Common myeloid progenitor, CD34-positive (primary cell): ENCODE results near the gene EDNRA.
A peak's percentile ranks its signal among the peaks of the same experiment; 100 is the strongest.

Source experiments
- CTCF ChIA-PET: fragments of 350-600 bp; sonication (Branson Sonifier 250); formaldehyde crosslinking; loops from one replicate; lab custom pipeline; 2021; ENCODE audit warnings: antibody characterized with exemption; lab: Charles Lee
- POLR2A ChIA-PET: fragments of 350-600 bp; sonication (Branson Sonifier 250); formaldehyde crosslinking; loops from one replicate; lab custom pipeline; 2021; ENCODE audit warnings: antibody characterized with exemption; lab: Charles Lee
- DNase-seq, 3 donors: peaks; one replicate each; pipeline versions ENCODE4 v3.0.0 to v3.0.0-alpha.2; 2013
- H3K27ac ChIP-seq, 2 experiments: 1 replicate in 1 of 2; 2 replicates in 1 of 2; pipeline ENCODE4 v1.7.0; 2013; ENCODE audit warnings: inconsistent platforms in 2 of 2, low read length in 2 of 2, mild to moderate bottlenecking in 2 of 2, low read depth in 1 of 2, moderate library complexity in 1 of 2; ENCODE audit not compliant: severe bottlenecking in 2 of 2, insufficient read depth in 1 of 2, poor library complexity in 1 of 2
- H3K27me3 ChIP-seq, 5 experiments: replicated peaks in 2 of 5; 1 replicate in 3 of 5; 2 replicates in 2 of 5; pipeline versions ENCODE4 v1.6.1 to v1.7.0; 2013; ENCODE audit warnings: low read length in 4 of 5, mild to moderate bottlenecking in 2 of 5, moderate library complexity in 2 of 5, inconsistent platforms in 1 of 5; ENCODE audit not compliant: insufficient read depth in 5 of 5, control insufficient read depth in 4 of 5
- H3K36me3 ChIP-seq, 4 experiments: 1 replicate in 2 of 4; 2 replicates in 2 of 4; pipeline versions ENCODE4 v1.6.1 to v1.7.0; 2013; ENCODE audit warnings: low read length in 3 of 4, control low read depth in 1 of 4, mild to moderate bottlenecking in 1 of 4; ENCODE audit not compliant: control insufficient read depth in 4 of 4, insufficient read depth in 4 of 4
- H3K4me1 ChIP-seq, 4 experiments: 1 replicate in 3 of 4; 2 replicates in 1 of 4; pipeline versions ENCODE4 v1.6.1 to v1.7.1; 2013; ENCODE audit warnings: low read length in 3 of 4, mild to moderate bottlenecking in 3 of 4, control low read depth in 1 of 4, inconsistent platforms in 1 of 4, moderate library complexity in 1 of 4; ENCODE audit not compliant: control insufficient read depth in 4 of 4, insufficient read depth in 4 of 4; ENCODE audit errors: control extremely low read depth in 1 of 4
- H3K4me3 ChIP-seq, 7 experiments: 1 replicate in 4 of 7; 2 replicates in 3 of 7; pipeline versions ENCODE4 v1.5.1 to v1.7.0; 2013; ENCODE audit warnings: mild to moderate bottlenecking in 7 of 7, low read length in 6 of 7, moderate library complexity in 6 of 7, inconsistent platforms in 2 of 7, low read depth in 2 of 7, control low read depth in 1 of 7; ENCODE audit not compliant: insufficient read depth in 4 of 7, control insufficient read depth in 1 of 7; ENCODE audit errors: extremely low read depth in 1 of 7
- H3K9me3 ChIP-seq, 5 experiments: 1 replicate in 4 of 5; 2 replicates in 1 of 5; pipeline versions ENCODE4 v1.6.1 to v1.7.1; 2013; ENCODE audit warnings: low read length in 4 of 5, mild to moderate bottlenecking in 2 of 5, inconsistent platforms in 1 of 5, low read depth in 1 of 5, moderate library complexity in 1 of 5; ENCODE audit not compliant: control insufficient read depth in 4 of 5, insufficient read depth in 2 of 5; ENCODE audit errors: control extremely low read depth in 1 of 5
- WGBS: methylation state at CpG from one replicate; pipeline ENCODE4 v1.1.5; 2013; ENCODE audit not compliant: insufficient coverage; 5-methylcytosine and 5-hydroxymethylcytosine counted together

EDNRA gene

GRCh38 chr4:147590249-147590920 lies 109.5 kb downstream of the EDNRA start:
- H3K9me3 ChIP-seq = no peaks in the 10 kb centered on the region
- H3K27ac ChIP-seq = no peak overlapping the region
- H3K4me1 ChIP-seq = no peaks in the 10 kb centered on the region
- H3K36me3 ChIP-seq = no peaks in the 10 kb centered on the region
- ChIA-PET CTCF (interaction anchor here (1.0 to 2.8 kb wide), 6 partner anchors 10 to 434 kb away, joined by 3 to 14 read pairs (median 8); no protein-coding TSS in a partner anchor), POLR2A (interaction anchor here (0.6 to 0.7 kb wide), 2 partner anchors 31 to 94 kb away, joined by 3 read pairs; partner anchors contain the start of gene PRMT9)
- peaks cover 0 to 2% (median 0%) of the 10 kb centered on the region in 5 experiments for H3K27me3 ChIP-seq
- DNase-seq = peak; percentile 40 to 67 (median 66)
- no peak overlapping the region for H3K4me3 ChIP-seq
- 78% methylated on average over 5 of the region's 12 CpGs for WGBS

- ChIA-PET POLR2A (no interaction called here), CTCF (interaction anchor here (1.2 to 2.8 kb wide), 2 partner anchors 276 to 435 kb away, joined by 3 to 14 read pairs; no protein-coding TSS in a partner anchor)
- Histone ChIP-seq H3K27me3 (peaks cover 0 to 2% (median 0%) of the 10 kb centered on the region in 5 experiments), H3K9me3 (no peaks in the 10 kb centered on the region), H3K4me1 (no peaks in the 10 kb centered on the region), H3K36me3 (no peaks in the 10 kb centered on the region), H3K27ac (no peak overlapping the region), H3K4me3 (no peak overlapping the region)
- DNase-seq = no peak
Measured at GRCh38 chr4:147591106-147591505, 110.2 kb downstream of the EDNRA start.

DNA sequence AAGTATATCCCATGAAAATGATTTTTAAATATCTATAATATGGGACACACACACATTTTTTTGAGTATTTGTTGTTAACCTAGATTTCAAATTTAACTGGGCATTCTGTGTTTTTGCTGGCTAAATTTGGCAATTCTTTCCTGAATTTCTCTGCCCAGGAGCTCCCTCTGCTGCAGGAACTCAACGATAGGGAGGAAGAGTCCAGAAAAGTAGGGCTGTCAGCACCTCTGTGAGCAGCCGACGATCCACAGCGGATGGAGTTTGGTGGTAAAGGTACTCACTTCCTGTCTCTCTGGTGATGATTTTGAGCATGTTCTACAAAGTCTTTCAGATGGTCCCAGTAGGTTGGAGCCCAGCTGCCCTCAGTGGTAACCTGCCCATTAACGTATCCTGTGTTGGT lies 113.2 kb downstream of the EDNRA start:
- Histone ChIP-seq H3K36me3 (no peaks in the 10 kb centered on the region), H3K4me1 (no peaks in the 10 kb centered on the region), H3K4me3 (no peak overlapping the region), H3K27me3 (no peaks in the 10 kb centered on the region), H3K9me3 (no peaks in the 10 kb centered on the region), H3K27ac (no peak overlapping the region)
- DNase-seq = no peak
- ChIA-PET POLR2A (no interaction called here), CTCF (interaction anchor here (0.9 kb wide), 1 partner anchor 273 kb away, joined by 3 read pairs; no protein-coding TSS in a partner anchor)
- WGBS = 78% methylated on average over 5 of the region's 5 CpGs
